ENCODE measurements around the gene SNRNP48.

SNRNP48 gene

DNA sequence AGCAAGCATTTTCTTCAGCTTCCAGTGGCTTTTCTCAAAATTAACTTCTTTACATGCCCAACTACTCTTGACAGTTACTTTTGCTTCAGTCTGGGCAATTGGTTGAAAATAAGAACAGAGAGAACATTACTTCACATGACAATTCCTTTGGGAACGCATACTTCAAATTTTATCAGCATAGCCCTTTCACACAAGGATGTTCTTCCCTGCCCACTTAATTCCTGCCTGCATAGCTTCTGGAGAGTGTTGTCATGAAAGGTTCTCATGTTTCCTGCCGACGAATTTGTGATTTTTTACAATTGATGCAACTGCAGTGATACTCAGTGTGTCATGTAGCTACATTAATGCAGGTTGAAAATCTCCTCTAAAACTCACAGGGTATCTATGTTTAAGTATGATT, 22.0 kb upstream of the SNRNP48 start:
- peak; percentile 62 for DNase-seq (ENCODE audit: low read depth)
- H3K4me3 ChIP-seq (replicated peaks; ENCODE audit: low read depth, low read length) = no peak overlapping the region
- TF ChIP-seq, protein P1, sequence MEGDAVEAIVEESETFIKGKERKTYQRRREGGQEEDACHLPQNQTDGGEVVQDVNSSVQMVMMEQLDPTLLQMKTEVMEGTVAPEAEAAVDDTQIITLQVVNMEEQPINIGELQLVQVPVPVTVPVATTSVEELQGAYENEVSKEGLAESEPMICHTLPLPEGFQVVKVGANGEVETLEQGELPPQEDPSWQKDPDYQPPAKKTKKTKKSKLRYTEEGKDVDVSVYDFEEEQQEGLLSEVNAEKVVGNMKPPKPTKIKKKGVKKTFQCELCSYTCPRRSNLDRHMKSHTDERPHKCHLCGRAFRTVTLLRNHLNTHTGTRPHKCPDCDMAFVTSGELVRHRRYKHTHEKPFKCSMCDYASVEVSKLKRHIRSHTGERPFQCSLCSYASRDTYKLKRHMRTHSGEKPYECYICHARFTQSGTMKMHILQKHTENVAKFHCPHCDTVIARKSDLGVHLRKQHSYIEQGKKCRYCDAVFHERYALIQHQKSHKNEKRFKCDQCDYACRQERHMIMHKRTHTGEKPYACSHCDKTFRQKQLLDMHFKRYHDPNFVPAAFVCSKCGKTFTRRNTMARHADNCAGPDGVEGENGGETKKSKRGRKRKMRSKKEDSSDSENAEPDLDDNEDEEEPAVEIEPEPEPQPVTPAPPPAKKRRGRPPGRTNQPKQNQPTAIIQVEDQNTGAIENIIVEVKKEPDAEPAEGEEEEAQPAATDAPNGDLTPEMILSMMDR (IDR thresholded peaks at IDR 0.05; ENCODE audit: low read length, missing control alignments) = no peak

DNA sequence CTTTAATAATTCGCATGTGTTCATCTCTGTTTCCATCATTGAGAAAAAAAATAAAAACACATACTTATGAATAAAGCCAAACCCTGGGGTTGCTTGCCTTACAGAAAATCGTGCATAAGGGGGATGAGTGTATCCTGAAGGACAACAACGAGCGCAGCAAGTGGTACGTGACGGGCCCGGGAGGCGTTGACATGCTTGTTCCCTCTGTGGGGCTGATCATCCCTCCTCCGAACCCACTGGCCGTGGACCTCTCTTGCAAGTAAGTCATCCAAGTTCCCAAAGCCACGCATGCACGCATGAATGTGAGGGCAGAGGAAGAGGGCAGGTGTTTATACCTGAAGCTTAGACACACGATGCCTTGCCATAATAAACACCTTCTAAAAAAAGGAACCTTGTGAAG, 20.9 kb upstream of the SNRNP48 start:
- no peak for DNase-seq (ENCODE audit: low read depth)
- TF ChIP-seq, protein P1 (IDR thresholded peaks at IDR 0.05; ENCODE audit: low read length, missing control alignments) = no peak
- H3K4me3 ChIP-seq (replicated peaks; ENCODE audit: low read depth, low read length) = no peak overlapping the region

DNA sequence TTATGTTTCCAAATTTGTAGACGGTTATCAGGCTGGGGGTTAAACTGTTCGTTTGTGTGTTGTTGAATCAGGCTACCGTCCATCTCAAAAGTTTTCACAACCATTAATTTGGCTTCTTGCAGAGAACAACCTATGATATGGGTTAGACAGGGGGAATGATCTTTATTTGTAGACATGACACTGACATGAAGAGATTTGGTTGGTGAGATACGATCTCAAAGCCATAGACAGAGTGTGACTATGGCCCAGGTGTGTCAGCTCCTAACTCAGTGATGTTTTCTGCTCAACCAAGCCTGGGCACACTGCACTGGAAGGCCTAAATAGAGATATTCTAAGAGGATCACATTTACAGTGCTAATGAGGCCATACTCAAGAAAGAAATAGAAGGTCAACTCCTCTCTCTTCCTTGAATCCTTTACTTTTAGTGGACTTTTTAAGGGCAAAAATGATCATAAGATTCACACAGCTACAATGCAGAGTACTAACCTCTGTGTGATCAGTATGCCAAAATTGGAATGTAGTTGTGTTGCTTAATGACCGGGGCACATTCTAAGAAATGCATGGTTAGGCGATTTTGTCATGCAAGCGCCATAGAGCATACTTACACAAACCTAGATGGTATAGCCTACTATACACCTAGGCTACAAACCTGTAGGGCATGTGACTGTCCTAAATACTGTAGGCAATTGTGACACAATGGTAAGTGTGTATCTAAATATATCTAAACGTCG, 17.6 kb upstream of the SNRNP48 start:
- TF ChIP-seq, protein P1 (IDR thresholded peaks at IDR 0.05; ENCODE audit: low read length, missing control alignments) = no peak
- DNase-seq (ENCODE audit: low read depth) = no peak
- H3K4me3 ChIP-seq (replicated peaks; ENCODE audit: low read depth, low read length) = no peak overlapping the region

DNA sequence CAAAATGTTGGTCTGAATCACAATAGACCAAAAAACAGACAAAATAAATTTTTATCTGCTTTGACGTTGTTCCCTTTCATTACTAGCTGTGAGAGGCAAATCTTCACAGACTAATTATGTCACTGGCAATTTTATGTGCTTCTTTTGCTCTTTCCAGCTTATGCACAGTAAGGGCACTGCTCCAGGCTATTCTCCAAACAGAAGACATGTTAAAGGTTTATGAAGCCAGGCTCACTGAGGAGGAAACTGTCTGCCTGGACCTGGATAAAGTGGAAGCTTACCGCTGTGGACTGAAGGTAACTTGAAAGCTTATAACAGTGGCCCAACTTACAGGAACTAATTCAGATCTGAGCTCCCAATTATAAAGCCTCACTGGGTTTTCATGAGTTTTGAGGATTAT, 15.5 kb upstream of the SNRNP48 start:
- no peak overlapping the region for H3K4me3 ChIP-seq (replicated peaks; ENCODE audit: low read depth, low read length)
- DNase-seq (ENCODE audit: low read depth) = no peak
- TF ChIP-seq, protein P1 (IDR thresholded peaks at IDR 0.05; ENCODE audit: low read length, missing control alignments) = no peak

DNA sequence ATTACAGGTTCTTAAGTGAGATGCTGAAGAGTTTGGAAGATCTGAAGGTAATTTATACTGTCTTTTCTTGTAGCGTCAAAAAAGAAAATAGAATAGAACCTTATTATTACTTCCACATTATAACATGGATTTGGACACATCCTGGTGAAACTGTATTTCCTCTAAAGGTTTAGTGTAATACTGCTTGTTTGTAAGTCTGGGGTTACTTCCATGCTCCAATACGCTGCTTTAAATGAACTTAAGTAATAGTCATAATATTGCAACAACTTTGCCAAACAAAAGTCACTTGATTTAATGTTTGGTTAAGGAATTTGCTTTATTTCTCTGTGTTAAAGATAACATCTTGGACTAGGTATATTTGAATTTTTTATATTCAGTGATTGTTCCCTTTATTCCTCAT, 11.5 kb upstream of the SNRNP48 start:
- DNase-seq (ENCODE audit: low read depth) = no peak
- no peak overlapping the region for H3K4me3 ChIP-seq (replicated peaks; ENCODE audit: low read depth, low read length)
- TF ChIP-seq, protein P1 (IDR thresholded peaks at IDR 0.05; ENCODE audit: low read length, missing control alignments) = no peak

DNA sequence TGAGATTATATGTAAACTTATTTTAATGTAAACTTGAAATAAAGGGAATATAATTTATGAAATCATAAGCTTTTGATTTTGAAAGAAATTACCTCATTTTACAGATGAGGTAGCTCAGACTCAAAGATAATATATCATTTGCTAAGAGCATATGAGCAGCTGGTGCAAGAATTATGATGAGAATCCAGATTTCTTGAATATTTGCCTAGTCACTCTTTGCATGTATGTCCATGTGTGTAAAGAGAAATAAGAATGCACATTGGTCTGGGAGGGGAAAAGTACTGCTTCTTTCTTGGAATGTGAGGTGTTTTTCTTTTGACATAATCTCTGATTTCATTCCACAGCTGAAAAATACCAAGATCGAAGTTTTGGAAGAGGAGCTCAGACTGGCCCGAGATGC, 11.1 kb upstream of the SNRNP48 start:
- TF ChIP-seq, protein P1 (IDR thresholded peaks at IDR 0.05; ENCODE audit: low read length, missing control alignments) = no peak
- no peak for DNase-seq (ENCODE audit: low read depth)
- H3K4me3 ChIP-seq (replicated peaks; ENCODE audit: low read depth, low read length) = no peak overlapping the region

DNA sequence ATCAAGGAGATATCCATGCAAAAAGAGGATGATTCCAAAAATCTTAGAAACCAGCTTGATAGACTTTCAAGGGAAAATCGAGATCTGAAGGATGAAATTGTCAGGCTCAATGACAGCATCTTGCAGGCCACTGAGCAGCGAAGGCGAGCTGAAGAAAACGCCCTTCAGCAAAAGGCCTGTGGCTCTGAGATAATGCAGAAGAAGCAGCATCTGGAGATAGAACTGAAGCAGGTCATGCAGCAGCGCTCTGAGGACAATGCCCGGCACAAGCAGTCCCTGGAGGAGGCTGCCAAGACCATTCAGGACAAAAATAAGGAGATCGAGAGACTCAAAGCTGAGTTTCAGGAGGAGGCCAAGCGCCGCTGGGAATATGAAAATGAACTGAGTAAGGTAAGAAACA, 10.1 kb upstream of the SNRNP48 start:
- no peak overlapping the region for H3K4me3 ChIP-seq (replicated peaks; ENCODE audit: low read depth, low read length)
- no peak for DNase-seq (ENCODE audit: low read depth)
- TF ChIP-seq, protein P1 (IDR thresholded peaks at IDR 0.05; ENCODE audit: low read length, missing control alignments) = no peak
